Stimulated activated CD8-positive, alpha-beta memory T cell treated with anti-CD3 and anti-CD28 coated beads, Interleukin-7, amount 100 ng/mL, for 1 hour (primary cell): ENCODE results near the gene UCKL1.

Experiments used
- DNase-seq, 2 donors: peaks; one replicate each; pipeline ENCODE4 v3.0.0-alpha.2; 2020; ENCODE audit warnings: low read depth in 2 of 2

The UCKL1 gene

GRCh38 chr20:63958964-63959698 is 2.9 kb upstream of the UCKL1 start:
- no peak for DNase-seq

- DNase-seq = no peak
These were observed 2.3 kb upstream of the UCKL1 start for GRCh38 chr20:63958471-63958870.

GRCh38 chr20:63957690-63958441 is 1.6 kb upstream of the UCKL1 start:
- no peak for DNase-seq

GRCh38 chr20:63957004-63957689 is 931 bp upstream of the UCKL1 start:
- DNase-seq = no peak

GRCh38 chr20:63956664-63957003 is 418 bp upstream of the UCKL1 start:
- no peak for DNase-seq

- no peak for DNase-seq
These were observed 862 bp downstream of the UCKL1 start for GRCh38 chr20:63955281-63955826.

- no peak for DNase-seq
These were observed 2.3 kb downstream of the UCKL1 start for GRCh38 chr20:63953764-63954429.

- no peak for DNase-seq
These were observed 3.4 kb downstream of the UCKL1 start for GRCh38 chr20:63952769-63953168.

- DNase-seq = no peak
These were observed 4.0 kb downstream of the UCKL1 start for GRCh38 chr20:63952210-63952535.

- no peak for DNase-seq
These were observed 4.6 kb downstream of the UCKL1 start for GRCh38 chr20:63951398-63952209.

- DNase-seq = no peak
These were observed 5.4 kb downstream of the UCKL1 start for GRCh38 chr20:63950701-63951397.

GRCh38 chr20:63947638-63948456 is 8.4 kb downstream of the UCKL1 start:
- DNase-seq = no peak

GRCh38 chr20:63946986-63947637 is 9.1 kb downstream of the UCKL1 start:
- DNase-seq = no peak

GRCh38 chr20:63945921-63946920 is 10.0 kb downstream of the UCKL1 start:
- no peak for DNase-seq

- no peak for DNase-seq
These were observed 11.1 kb downstream of the UCKL1 start for GRCh38 chr20:63945031-63945658.

GRCh38 chr20:63944078-63944941 is 11.9 kb downstream of the UCKL1 start:
- DNase-seq = no peak

GRCh38 chr20:63943808-63944077 is 12.5 kb downstream of the UCKL1 start:
- no peak for DNase-seq
